GM18519 (cell line): ENCODE data around the gene GPRC6A.
"Not testable (repeated sequence)": the region's sequence is repeated elsewhere in the genome, so short reads cannot be mapped to it uniquely, and the experiment has no call there.

Experiments used
- ATAC-seq: cut with Tn5 transposase; IDR thresholded peaks from one replicate; pipeline ENCODE4 v1.9.1; 2021; ENCODE audit warnings: mild to moderate bottlenecking, moderate library complexity; ENCODE audit not compliant: unreplicated experiment, low FRiP score

GPRC6A gene, protein sequence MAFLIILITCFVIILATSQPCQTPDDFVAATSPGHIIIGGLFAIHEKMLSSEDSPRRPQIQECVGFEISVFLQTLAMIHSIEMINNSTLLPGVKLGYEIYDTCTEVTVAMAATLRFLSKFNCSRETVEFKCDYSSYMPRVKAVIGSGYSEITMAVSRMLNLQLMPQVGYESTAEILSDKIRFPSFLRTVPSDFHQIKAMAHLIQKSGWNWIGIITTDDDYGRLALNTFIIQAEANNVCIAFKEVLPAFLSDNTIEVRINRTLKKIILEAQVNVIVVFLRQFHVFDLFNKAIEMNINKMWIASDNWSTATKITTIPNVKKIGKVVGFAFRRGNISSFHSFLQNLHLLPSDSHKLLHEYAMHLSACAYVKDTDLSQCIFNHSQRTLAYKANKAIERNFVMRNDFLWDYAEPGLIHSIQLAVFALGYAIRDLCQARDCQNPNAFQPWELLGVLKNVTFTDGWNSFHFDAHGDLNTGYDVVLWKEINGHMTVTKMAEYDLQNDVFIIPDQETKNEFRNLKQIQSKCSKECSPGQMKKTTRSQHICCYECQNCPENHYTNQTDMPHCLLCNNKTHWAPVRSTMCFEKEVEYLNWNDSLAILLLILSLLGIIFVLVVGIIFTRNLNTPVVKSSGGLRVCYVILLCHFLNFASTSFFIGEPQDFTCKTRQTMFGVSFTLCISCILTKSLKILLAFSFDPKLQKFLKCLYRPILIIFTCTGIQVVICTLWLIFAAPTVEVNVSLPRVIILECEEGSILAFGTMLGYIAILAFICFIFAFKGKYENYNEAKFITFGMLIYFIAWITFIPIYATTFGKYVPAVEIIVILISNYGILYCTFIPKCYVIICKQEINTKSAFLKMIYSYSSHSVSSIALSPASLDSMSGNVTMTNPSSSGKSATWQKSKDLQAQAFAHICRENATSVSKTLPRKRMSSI

DNA sequence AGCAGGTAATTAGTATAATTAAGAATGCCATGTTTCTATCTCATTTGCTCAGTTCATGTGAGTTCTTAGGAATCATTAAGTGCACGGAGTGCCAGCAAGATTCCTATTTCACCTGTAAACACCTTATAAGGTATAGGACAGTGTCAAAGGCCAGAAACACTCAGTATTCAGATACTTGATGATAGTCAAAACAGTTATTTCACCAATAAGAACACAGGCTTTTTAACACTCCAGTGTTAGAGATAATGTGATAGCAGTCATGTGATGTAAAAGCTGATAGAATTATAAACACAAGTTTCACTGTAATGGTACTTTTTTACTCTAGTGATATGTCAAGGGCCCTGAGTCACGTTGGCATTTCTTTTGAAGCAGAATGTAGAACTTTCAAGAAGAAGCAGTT is at the start of gene GPRC6A:
GPRC6A (minus strand) TSS at position 101 of the 400 bp plus-strand sequence; CDS start at position 31, 70 bp downstream.
- no peak for ATAC-seq

DNA sequence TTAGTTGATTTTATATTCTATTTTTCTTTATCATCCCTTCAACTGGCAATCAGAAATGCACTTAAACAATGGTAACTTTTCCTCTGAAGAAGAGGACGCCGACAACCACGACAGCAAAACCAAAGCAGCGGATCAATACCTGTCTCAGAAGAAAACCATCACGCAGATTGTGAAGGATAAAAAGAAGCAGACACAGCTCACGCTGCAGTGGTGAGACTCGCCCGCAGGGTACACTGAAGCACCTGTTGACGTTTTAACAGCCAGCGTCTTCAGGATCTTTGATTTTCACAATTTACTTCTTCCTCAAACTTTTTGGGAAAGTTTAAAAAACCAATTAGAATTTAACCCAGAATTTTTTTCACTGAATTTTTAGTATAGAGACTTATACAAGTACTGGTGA is 48.9 kb upstream of the GPRC6A start:
- no peak for ATAC-seq

DNA sequence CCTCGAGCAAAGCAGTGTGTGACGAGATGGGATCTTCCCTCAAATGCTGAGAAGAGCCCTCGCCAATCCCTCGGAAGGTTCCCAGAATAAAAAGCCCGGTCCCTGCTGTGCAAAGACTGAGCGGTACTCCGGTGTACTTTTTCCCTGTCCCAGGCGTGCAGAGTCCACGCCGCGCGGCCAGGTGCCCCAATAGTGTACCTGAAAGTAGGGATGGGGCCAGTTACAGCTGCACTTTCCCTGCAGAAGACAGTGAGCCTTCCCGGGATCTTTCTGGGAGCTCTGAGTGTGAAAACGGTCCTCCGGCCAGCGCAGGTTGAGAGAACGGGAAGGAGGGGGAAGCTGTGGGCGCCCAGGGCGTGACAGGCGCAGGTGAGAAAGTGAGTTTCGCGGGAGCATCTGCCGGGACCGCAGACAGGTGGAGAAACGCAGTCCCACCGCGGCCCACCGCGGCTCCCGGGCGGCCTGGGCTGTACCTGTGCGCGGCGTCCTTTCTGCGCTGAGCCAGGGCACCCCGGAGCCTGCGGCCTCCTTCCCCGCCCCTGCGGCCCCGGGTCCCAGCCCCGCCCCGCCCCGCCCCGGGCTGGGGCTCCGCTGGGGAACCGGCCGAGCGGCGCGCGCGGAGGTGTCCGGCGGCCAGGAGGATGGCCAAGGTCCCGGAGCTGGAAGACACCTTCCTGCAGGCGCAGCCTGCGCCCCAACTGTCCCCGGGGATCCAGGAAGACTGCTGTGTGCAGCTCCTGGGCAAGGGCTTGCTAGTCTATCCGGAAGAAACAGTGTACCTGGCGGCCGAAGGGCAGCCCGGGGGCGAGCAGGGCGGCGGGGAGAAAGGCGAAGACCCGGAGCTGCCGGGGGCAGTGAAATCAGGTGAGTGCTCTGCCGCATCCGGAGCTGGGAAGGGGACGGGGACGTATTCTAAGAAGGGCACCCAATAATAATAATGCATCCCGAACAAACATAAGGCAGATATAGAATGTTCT is 48.0 kb upstream of the GPRC6A start, which contains the start of gene RFX6:
RFX6 (plus strand) TSS at position 608 of the 977 bp plus-strand sequence; CDS start at position 642, 34 bp downstream.
- ATAC-seq = no peak

DNA sequence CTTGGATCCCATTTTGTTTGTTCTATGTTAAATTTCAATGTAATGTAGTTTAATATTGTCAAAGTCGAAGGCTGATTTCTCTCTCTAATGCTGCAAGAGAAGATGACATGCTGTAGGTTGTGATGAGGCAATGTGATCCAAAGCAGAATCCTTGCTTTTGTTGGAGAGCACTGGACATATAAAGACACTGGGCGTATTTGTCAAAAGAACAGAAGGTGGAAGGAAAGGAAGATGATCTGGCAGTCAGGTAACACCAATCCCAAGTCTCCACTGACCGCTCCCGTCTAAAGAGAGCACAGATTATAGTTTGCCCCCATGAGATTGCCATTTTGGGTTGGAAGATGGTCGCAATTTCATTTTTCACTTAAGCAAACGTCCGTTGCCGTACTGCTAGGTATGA is 47.2 kb upstream of the GPRC6A start:
- ATAC-seq = no peak

DNA sequence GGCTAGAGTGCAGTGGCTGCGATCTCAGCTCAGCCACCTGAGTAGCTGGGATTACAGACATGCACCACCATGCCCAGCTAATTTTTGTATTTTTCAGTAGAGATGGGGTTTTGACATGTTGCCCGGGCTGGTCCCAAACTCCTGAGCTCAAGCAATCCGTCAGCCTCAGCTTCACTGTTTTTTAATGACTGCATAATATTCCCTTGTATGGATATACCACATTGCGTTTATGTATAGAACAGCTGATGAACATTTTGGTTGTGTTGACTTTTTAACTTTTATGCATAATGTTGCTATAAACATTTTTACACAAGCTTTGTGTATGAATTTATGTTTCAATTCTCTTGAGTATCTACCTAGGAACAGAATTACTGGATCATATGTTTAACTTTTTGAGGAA is 43.9 kb upstream of the GPRC6A start:
- ATAC-seq = no peak

DNA sequence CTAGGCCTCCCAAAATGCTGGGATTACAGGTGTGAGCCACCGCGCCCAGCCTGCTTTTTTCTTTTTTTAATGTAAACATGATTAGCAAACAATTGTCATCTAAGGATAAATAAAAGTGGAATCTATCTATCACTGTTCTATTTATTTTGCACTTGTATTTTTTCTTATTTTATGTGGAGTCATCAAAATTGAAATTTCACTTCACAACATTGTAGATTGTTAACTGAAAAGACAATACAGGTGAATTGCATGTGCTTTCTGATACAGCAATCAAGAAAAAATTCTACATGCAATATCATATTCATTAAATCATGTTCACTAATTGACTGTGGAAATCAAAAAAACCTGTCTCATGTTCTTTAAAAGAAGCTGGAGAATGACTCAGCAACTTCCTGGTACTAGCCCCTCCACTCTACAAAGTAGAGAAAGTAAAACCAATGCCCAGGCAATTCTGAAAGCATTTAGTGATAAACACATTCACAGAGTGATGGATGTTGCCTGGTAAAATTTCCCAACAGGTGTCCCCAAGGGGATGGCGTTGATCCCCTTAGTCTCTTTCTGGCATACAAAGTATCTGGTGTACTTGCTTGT is 37.5 kb upstream of the GPRC6A start:
- ATAC-seq = peak; percentile 64

DNA sequence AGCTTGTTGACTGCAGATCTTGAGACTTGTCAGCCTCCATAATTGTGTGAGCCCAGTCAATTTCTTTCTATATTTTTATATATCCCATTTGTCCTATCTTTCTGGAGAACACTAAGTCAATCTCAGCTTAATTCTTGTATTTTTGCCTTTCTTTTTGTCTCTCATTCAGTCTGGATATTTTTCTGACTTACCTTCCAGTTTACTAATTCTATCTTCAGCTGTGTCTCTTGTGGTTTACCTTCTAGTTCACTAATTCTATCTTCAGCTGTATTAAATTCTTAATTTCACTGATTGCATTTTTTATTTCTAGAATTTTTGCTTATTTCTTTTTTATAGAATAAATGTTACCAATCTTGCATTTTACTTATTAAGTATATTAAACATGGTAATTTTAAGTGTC is 30.4 kb upstream of the GPRC6A start:
- ATAC-seq = no peak

DNA sequence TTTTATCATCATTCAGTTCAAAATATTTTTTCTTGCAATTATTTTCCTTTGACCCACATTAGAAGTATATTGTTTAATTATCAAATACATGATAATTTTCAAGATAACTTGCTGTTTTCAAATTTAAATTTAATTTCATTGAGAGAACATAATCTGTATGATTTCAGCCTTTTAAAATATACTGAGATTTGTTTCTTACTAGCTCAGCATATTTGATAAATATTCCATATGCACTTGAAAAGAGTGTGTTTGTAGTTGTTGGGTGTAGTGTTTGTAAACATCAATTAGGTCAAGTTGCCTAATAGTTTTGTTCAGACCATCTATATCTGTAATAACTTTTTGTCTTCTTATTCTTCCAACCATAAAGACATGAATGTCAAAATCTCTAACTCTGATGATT is 29.2 kb upstream of the GPRC6A start:
- no peak for ATAC-seq

DNA sequence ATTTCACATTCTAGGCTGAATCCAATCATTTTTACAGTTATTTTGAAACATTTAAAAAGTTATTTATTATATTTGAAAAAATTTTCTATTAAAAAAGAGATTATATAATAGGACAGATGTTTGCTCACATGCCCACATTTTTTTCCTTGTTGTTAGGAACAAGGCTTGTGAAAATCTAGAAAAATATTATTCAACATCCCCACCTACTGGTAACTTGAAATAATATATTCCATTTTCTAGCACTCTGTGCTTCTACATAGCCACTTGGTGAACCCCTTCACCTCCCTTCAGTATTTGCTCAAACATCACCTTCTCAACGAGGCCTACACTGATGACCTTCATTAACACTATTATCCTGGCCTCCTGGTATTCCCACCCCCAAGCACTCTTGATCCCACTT is 18.3 kb upstream of the GPRC6A start:
- peak; percentile 60 for ATAC-seq

DNA sequence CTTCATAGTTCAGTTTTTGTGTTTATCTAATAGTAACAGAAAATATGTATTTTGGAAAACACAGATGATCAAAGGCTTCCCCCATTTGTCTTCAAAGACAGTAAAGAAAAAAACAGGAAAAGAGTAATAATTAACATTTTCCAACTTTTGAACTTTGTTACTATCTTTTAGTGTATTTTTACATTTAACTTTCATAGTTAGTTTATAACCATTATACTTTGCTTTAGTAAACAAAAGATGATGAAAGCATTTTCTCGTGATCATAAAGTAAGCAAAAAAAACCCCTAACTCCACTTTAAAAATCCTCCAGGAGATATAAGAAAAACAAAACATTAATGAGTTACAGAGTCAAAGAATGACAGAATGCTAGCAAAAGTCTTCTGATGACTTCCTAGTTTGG is 13.6 kb upstream of the GPRC6A start:
- ATAC-seq = no peak

DNA sequence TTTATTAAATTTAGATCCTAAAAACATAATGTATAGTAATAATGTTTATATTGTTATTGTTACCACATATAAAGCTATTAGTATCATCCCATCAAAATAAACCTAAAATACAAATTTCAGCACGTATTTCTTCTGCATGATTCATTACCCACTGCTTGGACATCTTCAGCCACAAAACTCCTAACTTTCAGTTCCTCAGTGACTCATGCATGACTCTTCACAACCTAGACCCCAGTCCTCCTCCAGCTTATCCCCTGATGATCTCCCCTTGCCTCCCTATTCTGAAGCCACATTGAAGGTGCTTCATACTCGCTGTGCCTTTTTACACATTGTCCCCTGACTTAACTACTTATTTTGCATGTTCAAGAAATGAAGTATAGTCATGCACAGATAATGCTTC is 11.2 kb upstream of the GPRC6A start:
- ATAC-seq = no peak

DNA sequence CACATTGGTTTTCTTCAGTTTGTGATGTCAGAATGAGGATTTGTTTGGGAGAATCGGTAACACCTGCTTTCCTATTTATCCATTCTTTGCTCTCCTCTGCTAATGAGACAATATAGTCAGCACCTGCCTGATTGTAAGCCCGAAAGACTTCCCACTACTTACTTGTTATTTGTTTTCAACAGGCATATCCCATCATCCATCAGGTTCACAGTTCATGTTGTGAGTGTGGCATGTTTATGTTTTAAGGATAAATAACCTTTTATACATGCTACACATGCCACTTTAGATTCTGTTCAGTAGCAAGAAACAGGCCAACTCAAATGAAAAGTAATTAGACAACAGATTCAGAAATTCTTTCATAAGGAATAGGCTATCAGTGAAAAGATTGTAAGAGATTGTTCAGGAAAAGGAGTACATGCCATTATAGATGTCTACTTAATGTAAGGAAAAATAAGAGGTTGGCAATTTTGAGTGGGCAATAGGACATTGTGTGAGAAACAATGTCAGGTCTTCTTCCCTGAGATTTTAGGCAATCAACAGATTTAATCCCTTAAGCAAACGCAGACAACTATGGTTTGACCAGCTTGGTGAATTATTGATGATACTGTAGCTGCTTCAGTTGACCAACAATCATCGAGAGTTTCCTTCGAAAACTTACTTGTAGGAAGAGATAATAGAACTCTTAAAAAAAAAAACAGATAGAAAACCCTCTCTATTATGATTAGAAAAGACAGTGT is 7.9 kb upstream of the GPRC6A start:
- no peak for ATAC-seq

DNA sequence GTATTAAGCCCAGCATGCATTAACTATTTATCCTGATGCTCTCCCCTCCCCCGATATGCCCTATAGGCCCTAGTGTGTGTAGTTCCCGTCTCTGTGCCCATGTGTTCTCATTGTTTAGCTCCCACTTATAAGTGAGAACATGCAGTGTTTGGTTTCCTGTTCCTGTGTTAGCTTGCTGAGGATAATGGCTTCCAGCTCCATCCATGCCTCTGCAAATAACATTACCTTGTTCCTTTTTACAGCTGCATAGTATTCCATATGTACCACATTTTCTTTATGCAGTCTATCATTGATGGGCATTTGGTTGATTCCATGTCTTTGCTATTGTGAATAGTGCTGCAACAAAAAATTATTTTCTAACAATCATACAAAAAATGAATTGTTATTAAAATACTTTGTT is 5.6 kb upstream of the GPRC6A start:
- not testable (repeated sequence) for ATAC-seq

DNA sequence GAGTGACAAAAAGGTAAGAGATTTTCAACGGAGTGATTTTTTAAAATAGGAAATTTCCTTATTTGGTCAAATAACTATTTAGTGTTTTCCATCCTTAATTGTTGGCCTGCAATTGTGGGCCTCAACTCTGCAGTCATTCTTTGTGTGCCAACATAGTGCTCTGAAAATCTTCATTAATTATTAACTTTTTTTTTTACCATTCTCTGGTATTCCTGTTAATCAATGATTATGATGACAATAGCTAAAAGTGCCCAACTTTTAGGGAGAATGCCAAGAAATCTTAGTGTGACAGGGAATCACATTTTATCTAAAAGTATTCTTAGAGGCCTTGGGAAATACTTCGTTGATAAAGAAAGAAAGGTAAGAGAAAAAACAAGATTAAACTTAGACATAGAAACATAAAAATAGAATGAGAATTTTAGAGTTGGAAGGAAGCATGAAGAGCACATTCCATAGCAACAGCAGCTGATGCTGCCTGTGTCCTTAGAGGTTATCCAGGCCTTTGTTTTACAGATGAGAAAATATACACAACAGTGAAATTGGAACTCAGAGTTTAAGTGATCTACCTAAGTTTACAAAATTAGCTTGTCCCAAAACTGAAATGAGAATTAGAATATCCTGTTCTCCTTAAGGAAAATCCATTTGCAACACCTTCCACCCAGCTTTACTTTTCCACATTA is 1.2 kb downstream of the GPRC6A start:
- ATAC-seq = no peak

DNA sequence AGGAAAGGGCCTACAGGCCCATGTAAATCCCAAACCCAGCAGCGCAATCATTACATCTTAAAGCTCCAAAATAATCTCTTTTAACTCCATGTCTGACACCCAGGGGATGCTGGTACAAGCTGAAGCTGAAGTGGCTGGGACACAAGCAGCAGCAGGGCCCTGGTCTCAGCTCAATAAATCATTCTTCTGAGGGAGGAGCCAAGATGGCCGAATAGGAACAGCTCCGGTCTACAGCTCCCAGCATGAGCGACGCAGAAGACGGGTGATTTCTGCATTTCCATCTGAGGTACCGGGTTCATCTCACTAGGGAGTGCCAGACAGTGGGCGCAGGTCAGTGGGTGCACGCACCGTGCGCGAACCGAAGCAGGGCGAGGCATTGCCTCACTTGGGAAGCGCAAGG is 12.5 kb downstream of the GPRC6A start:
- not testable (repeated sequence) for ATAC-seq

DNA sequence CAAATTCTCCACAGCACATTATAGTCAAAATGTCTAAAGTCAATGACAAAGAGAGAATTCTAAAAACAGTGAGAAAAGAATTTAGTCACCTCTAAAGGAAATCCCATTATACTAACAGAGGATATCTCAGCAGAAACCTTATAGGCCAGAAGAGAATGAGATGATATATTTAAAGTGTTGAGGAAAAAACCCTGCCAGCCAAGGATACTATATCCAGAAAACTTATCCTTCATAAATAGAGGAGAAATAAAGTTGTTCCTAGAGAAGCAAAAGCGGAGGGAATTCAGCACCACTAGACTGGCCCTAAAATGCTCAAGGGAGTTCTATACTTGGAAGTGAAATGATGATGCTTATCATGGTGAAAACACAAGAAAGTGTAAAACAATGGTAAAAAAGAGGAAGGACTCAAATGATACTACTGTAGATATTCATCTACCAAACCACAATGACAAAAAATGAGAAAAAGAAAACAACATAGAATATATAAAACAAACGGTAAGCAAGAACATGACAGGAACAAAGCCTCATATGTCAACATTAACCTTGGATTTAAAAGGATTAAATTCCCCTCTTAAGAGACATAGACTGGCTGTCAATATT is 16.7 kb downstream of the GPRC6A start:
- ATAC-seq = no peak

DNA sequence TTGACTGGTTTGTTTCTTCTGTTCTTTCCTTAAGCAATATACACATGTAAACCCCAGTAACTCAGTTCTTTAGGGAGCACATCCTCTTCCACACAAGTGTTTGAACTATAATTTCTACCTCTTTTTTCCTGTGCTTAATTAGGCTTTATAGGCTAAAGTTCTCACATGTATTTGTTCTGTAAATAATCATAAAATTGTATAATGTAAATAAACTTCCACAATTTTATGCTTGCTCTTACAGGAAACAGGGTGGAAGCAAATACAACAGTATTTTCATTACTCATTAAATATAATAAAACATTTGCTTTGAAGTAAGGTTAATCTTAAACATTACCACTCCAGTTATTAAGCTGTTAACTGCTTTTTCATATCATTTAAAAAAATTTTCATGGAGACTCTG is 26.9 kb downstream of the GPRC6A start:
- no peak for ATAC-seq

DNA sequence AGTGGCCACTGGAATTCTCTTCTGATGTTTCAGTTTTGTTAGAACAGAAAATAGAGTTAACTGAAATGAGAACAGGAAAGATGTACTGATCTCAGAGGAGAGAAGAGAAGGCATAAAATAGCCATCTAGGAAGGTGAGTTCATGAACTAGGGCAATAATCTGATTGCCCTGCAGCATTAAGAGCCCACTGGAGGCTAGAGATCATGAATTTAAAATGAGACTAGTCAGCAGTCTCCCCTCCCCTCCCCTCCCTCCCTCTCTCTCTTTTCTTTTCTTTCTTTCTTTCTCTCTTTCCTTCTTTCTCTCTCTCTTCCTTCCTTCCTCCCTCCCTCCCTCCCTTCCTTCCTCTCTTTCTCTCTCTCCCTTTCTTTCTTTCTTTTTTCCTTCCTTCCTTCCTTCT is 28.9 kb downstream of the GPRC6A start:
- no peak for ATAC-seq
